A549 (cell line): Measurements from ENCODE around the gene CLCNKA. TPM values are rescaled to one million over a fixed set of nuclear protein-coding genes. Genes with fewer than 3 reads are reported as not detected.
"Not testable (repeated sequence)": the region's sequence is repeated elsewhere in the genome, so short reads cannot be mapped to it uniquely, and the experiment has no call there.

Experiments
- ATAC-seq, 2 experiments: fragments of 200-7000 bp in 1 of 2; fragments of >200 bp in 1 of 2; cut with Nextera tagmentation in 1 of 2; cut with Tn5 transposase in 1 of 2; 3 replicates each; pipeline versions ENCODE4 v1.8.0 to v1.9.1; 2018 to 2020; ENCODE audit warnings: mild to moderate bottlenecking in 1 of 2, moderate library complexity in 1 of 2
- CTCF ChIA-PET: fragments of 300-600 bp; sonication (Branson Sonifier 250); formaldehyde crosslinking; extraction: SDS; loops from one replicate; lab custom pipeline; 2021; ENCODE audit warnings: antibody characterized with exemption, inconsistent platforms; lab: Yijun Ruan, JAX
- POLR2A ChIA-PET: fragments of 350-600 bp; formaldehyde crosslinking; extraction: SDS; loops from one replicate; lab custom pipeline; 2021; ENCODE audit warnings: antibody characterized with exemption, inconsistent platforms; lab: Yijun Ruan, JAX
- DNase-seq, 2 experiments: peaks; one replicate each; pipeline versions ENCODE4 v3.0.0 to v3.0.0-alpha.2; 2011 to 2016; ENCODE audit warnings: low read depth in 1 of 2, low spot score in 1 of 2
- FAIRE-seq: peaks from 2 replicates; lab custom pipeline; 2011; peaks lifted over from hg19 to GRCh38; lab: Jason Lieb, UNC
- H3K27ac ChIP-seq, 2 experiments: fragments of >200 bp; sonication (Bioruptor Twin); formaldehyde crosslinking; 3 replicates each; pipeline ENCODE4 v1.5.1; 2016 to 2017
- H3K4me1 ChIP-seq: fragments of >200 bp; sonication (Bioruptor Twin); formaldehyde crosslinking; 3 replicates; pipeline ENCODE4 v1.6.1; 2016
- H3K4me2 ChIP-seq: fragments of >200 bp; sonication (Bioruptor Twin); formaldehyde crosslinking; 3 replicates; pipeline ENCODE4 v1.6.1; 2016
- H3K4me3 ChIP-seq: fragments of >200 bp; sonication (Bioruptor Twin); formaldehyde crosslinking; 3 replicates; pipeline ENCODE4 v1.5.1; 2016
- H3K9me3 ChIP-seq: fragments of >200 bp; sonication (Bioruptor Twin); formaldehyde crosslinking; 3 replicates; pipeline ENCODE4 v1.6.1; 2016
- BCL3 ChIP-seq: fragments of >200 bp; sonication (Bioruptor Twin); formaldehyde crosslinking; IDR thresholded peaks from 3 replicates; pipeline ENCODE4 v1.6.1; 2016
- CHD2 ChIP-seq: fragments of 150-350 bp; IDR thresholded peaks from 2 replicates; pipeline ENCODE4 v1.6.1; 2014; ENCODE audit warnings: low read length; ENCODE audit not compliant: partially characterized antibody
- CHD4 ChIP-seq: fragments of 200-600 bp; sonication (generic); IDR thresholded peaks from 2 replicates; pipeline ENCODE4 v1.6.1; 2016; ENCODE audit warnings: antibody characterized with exemption, mild to moderate bottlenecking, borderline replicate concordance
- CTCF ChIP-seq: fragments of >200 bp; sonication (Bioruptor Twin); formaldehyde crosslinking; IDR thresholded peaks from 3 replicates; pipeline ENCODE4 v1.5.1; 2016
- E2F6 ChIP-seq: IDR thresholded peaks from 2 replicates; pipeline ENCODE4 v1.6.1; 2012; ENCODE audit warnings: low read depth, borderline replicate concordance
- EHF ChIP-seq: fragments of 250-450 bp; sonication (Bioruptor Pico); IDR thresholded peaks from 2 replicates; pipeline ENCODE4 v1.5.0; 2020; ENCODE audit warnings: mild to moderate bottlenecking
- EP300 ChIP-seq, 2 experiments: fragments of >200 bp; sonication (Bioruptor Twin); formaldehyde crosslinking; IDR thresholded peaks; 2 replicates in 1 of 2; 3 replicates in 1 of 2; pipeline ENCODE4 v1.6.1; 2016 to 2017
- HES2 ChIP-seq: fragments of >200 bp; sonication (Bioruptor Twin); formaldehyde crosslinking; IDR thresholded peaks from 2 replicates; pipeline ENCODE4 v1.6.1; 2016
- HOXB13 ChIP-seq: fragments of 250-450 bp; sonication (Bioruptor Pico); IDR thresholded peaks from 2 replicates; pipeline ENCODE4 v1.5.0; 2020; ENCODE audit warnings: low read depth, mild to moderate bottlenecking, moderate library complexity
- MAX ChIP-seq: IDR thresholded peaks from 2 replicates; pipeline ENCODE4 v1.6.1; 2012
- NFE2L2 ChIP-seq: fragments of 150-350 bp; conservative IDR thresholded peaks from 2 replicates; pipeline ENCODE4 v1.6.1; 2014; ENCODE audit warnings: low read length
- PHF8 ChIP-seq: fragments of 200-600 bp; sonication (generic); IDR thresholded peaks from 2 replicates; pipeline ENCODE4 v1.6.1; 2016; ENCODE audit warnings: low read depth, mild to moderate bottlenecking, antibody characterized with exemption, moderate library complexity, borderline replicate concordance
- RAD21 ChIP-seq, 2 experiments: fragments of >200 bp in 1 of 2; sonication (Bioruptor Twin) in 1 of 2; formaldehyde crosslinking in 1 of 2; IDR thresholded peaks in 1 of 2; conservative IDR thresholded peaks in 1 of 2; 2 replicates in 1 of 2; 3 replicates in 1 of 2; pipeline ENCODE4 v1.6.1; 2012 to 2018; ENCODE audit warnings: inconsistent platforms in 1 of 2
- SMC3 ChIP-seq: fragments of >200 bp; sonication (Bioruptor Twin); formaldehyde crosslinking; IDR thresholded peaks from 3 replicates; pipeline ENCODE4 v1.6.1; 2018; ENCODE audit warnings: inconsistent platforms
- SREBF2 ChIP-seq: fragments of 450-650 bp; IDR thresholded peaks from 2 replicates; pipeline ENCODE4 v1.6.1; 2014; ENCODE audit warnings: mild to moderate bottlenecking, moderate library complexity
- TFCP2L1 ChIP-seq: fragments of 250-450 bp; sonication (Bioruptor Pico); IDR thresholded peaks from 2 replicates; pipeline ENCODE4 v1.5.0; 2021; ENCODE audit warnings: mild to moderate bottlenecking
- ZSCAN20 ChIP-seq: fragments of 250-450 bp; sonication (Bioruptor Pico); IDR thresholded peaks from 2 replicates; pipeline ENCODE4 v1.8.0; 2022; ENCODE audit warnings: mild to moderate bottlenecking, moderate library complexity
- WGBS: methylation state at CpG from one replicate; pipeline ENCODE4 v1.1.6; 2017; ENCODE audit errors: missing lambda C conversion rate; 5-methylcytosine and 5-hydroxymethylcytosine counted together
- polyA plus RNA-seq, 4 experiments: library from polyadenylated mRNA; depleted of rRNA in 3 of 4; stranded (reverse); fragments of >200 nt; fragmentation: RNase III in 1 of 4; extraction: RNeasy Plus Mini Kit Qiagen cat#74134 plus additional on column Dnase treatment in 1 of 4; gene quantifications; 2 replicates in 3 of 4; 3 replicates in 1 of 4; pipeline ENCODE4 v1.2.3, GENCODE V29; 2011 to 2017

Gene CLCNKA
- polyA plus RNA-seq, 2 of the 4 experiments (the other 2 are of a cell fraction), result 0.06 TPM; not detected in 1

- TF ChIP-seq EP300 (IDR thresholded peaks at IDR 0.05), result no peak
Observed at GRCh38 chr1:16050328-16050727, 28.5 kb downstream of the CLCNKA start (continued).

- Histone ChIP-seq H3K9me3 (no peaks in the 10 kb centered on the region), H3K4me1 (peaks cover 6% of the 10 kb centered on the region; the same call in 2 of the 3 replicates), H3K4me3 (no peak overlapping the region), H3K27ac (no peak overlapping the region), H3K4me2 (no peak overlapping the region)
- DNase-seq (no peak), FAIRE-seq (no peak), ATAC-seq (no peak)
- POLR2A ChIA-PET, result no interaction called here
- no peak for TF ChIP-seq CHD4
- TF ChIP-seq SREBF2, result no peak
- no peak for TF ChIP-seq NFE2L2
- TF ChIP-seq E2F6, result no peak
- TF ChIP-seq RAD21 (conservative IDR thresholded peaks at IDR 0.05 in 1 of 2, IDR thresholded peaks at IDR 0.05 in 1 of 2), result no peak
- no peak for TF ChIP-seq TFCP2L1 (CRISPR knock-in tag)
- no peak for TF ChIP-seq HOXB13 (CRISPR knock-in tag)
- no peak for TF ChIP-seq HES2
- TF ChIP-seq CHD2, result no peak
- no peak for TF ChIP-seq MAX
- no peak for TF ChIP-seq ZSCAN20 (CRISPR knock-in tag)
- TF ChIP-seq EP300 (IDR thresholded peaks at IDR 0.05), result no peak
- TF ChIP-seq BCL3, result no peak
- no peak for TF ChIP-seq CTCF
- no peak for TF ChIP-seq EHF
- TF ChIP-seq SMC3, result no peak
- TF ChIP-seq PHF8, result no peak
- CTCF ChIA-PET, result interaction anchor here (1.4 to 1.9 kb wide), 2 partner anchors 28 to 38 kb away, joined by 3 to 5 read pairs; no protein-coding TSS in a partner anchor
- 89% methylated on average over 2 of the region's 3 CpGs for WGBS
Observed at GRCh38 chr1:16051039-16051438, 29.2 kb downstream of the CLCNKA start.

- POLR2A ChIA-PET, ATAC-seq, H3K27ac ChIP-seq, FAIRE-seq, H3K4me1 ChIP-seq, H3K4me2 ChIP-seq, DNase-seq, H3K4me3 ChIP-seq, H3K9me3 ChIP-seq: not testable (repeated sequence)
- CTCF ChIA-PET, result interaction anchor here (1.4 kb wide), 2 partner anchors 11 to 39 kb away, joined by 3 to 5 read pairs; no protein-coding TSS in a partner anchor
- 70% methylated on average over 4 of the region's 12 CpGs for WGBS
Observed at GRCh38 chr1:16051949-16052348, 30.1 kb downstream of the CLCNKA start.
